GM19452 (cell line): ENCODE results near the gene BLCAP.

Experiments
- ATAC-seq: cut with Tn5 transposase; IDR thresholded peaks from one replicate; pipeline ENCODE4 v1.9.1; 2021; ENCODE audit not compliant: unreplicated experiment

Gene BLCAP

GRCh38 chr20:37518059-37518458, 9.6 kb downstream of the BLCAP start:
- no peak for ATAC-seq

- no peak for ATAC-seq
These were observed 10.6 kb downstream of the BLCAP start for GRCh38 chr20:37516811-37517750.

GRCh38 chr20:37515876-37516275, 11.8 kb downstream of the BLCAP start:
- no peak for ATAC-seq

GRCh38 chr20:37513779-37514359, 13.8 kb downstream of the BLCAP start:
- ATAC-seq: no peak

GRCh38 chr20:37511610-37512275, 15.9 kb downstream of the BLCAP start:
- no peak for ATAC-seq

GRCh38 chr20:37510226-37510625, 17.4 kb downstream of the BLCAP start:
- ATAC-seq: no peak

GRCh38 chr20:37506152-37506725, 21.4 kb downstream of the BLCAP start:
- no peak for ATAC-seq

- ATAC-seq: no peak
These were observed 22.2 kb downstream of the BLCAP start for GRCh38 chr20:37505263-37506151.

- no peak for ATAC-seq
These were observed 23.1 kb downstream of the BLCAP start for GRCh38 chr20:37504404-37505096.

GRCh38 chr20:37503256-37503927, 24.3 kb downstream of the BLCAP start:
- ATAC-seq: no peak

GRCh38 chr20:37502654-37503053, 25.0 kb downstream of the BLCAP start:
- ATAC-seq: no peak

GRCh38 chr20:37501940-37502339, 25.7 kb downstream of the BLCAP start:
- ATAC-seq: no peak

- ATAC-seq: no peak
These were observed 27.4 kb downstream of the BLCAP start for GRCh38 chr20:37500311-37500710.

GRCh38 chr20:37498066-37498665, 29.5 kb downstream of the BLCAP start:
- ATAC-seq: no peak

GRCh38 chr20:37494796-37495195, 32.9 kb downstream of the BLCAP start:
- ATAC-seq: no peak

GRCh38 chr20:37494301-37494700, 33.4 kb downstream of the BLCAP start:
- no peak for ATAC-seq

- no peak for ATAC-seq
These were observed 34.7 kb downstream of the BLCAP start for GRCh38 chr20:37492945-37493344.

GRCh38 chr20:37492096-37492625, 35.5 kb downstream of the BLCAP start:
- no peak for ATAC-seq
